Sciatic nerve (tissue), 2 donors: ENCODE data around the gene HTR5A. TPM values are rescaled to one million over a fixed set of nuclear protein-coding genes. Genes with fewer than 3 reads are reported as not detected.
"Not testable (repeated sequence)": the region's sequence is repeated elsewhere in the genome, so short reads cannot be mapped to it uniquely, and the experiment has no call there.

Experiments used
- ATAC-seq: fragments of 200-7000 bp; cut with Tn5 transposase; one replicate; pipeline ENCODE4 v1.9.1; 2020; ENCODE audit warnings: mild to moderate bottlenecking, moderate library complexity
- DNase-seq: peaks from one replicate; pipeline ENCODE4 v3.0.0-alpha.2; 2020; ENCODE audit warnings: low spot score
- intact Hi-C: fragments of 100-400 bp; cut with DNase I; formaldehyde crosslinking; loops from one replicate; pipeline ENCODE4 v1.14.2; 2022
- total RNA-seq: library from RNA; stranded (reverse); fragmentation: NEBNext Ultra II Directional; extraction: Animal tissue kit (Norgen Biotek cat#: 25700); gene quantifications from one replicate; pipeline ENCODE4 v1.2.1, GENCODE V29; 2021
- donor health status: DM: no; HTN: no; CAD: no.
- donor health status: DM: no; HTN: no; CAD: no.

The HTR5A gene
- total RNA-seq = not detected

DNA sequence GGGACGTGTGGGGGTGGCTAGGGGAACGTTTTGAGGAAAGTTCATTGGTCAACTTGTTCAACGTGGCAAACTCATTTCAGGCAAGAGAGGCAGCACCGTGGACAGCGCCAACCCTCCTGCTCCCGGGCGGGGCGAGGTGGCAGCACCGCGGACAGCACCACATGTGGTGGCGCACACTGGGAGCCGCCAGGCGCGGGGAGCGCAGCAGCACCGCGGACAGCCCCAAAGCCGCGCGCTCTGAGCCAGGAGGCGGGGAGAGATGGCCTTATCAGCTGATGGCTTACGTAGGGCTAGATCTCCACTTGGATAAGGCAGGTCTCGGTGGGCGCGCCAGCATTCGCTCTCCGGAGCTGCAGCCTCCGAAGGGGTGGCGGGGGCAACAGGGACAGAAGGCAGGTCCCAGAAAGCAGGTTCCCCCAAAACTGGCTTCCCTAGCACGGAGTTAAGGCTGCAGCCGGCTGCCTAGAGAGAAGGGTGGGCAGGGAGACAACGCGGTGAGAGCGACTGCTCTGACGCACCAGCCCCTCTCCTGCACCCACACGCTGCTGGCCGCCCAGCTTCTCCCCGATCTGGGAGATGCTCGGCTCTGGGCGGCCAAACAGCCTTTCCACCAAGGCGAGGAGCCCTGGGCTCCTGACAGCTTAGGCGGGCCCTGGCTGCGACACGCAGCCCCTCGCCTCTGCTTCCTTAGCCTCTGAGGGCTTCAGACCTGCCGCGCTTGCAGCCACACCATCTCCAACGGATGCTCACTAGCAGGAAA is at the start of gene HTR5A:
Gene HTR5A, plus strand, starts transcription at position 333 of the 760 bp plus-strand sequence. CDS start 576 bp downstream, outside the sequence.
- ATAC-seq (peak; percentile 92), DNase-seq (peak; percentile 83)
- intact Hi-C loops = no loop called here

DNA sequence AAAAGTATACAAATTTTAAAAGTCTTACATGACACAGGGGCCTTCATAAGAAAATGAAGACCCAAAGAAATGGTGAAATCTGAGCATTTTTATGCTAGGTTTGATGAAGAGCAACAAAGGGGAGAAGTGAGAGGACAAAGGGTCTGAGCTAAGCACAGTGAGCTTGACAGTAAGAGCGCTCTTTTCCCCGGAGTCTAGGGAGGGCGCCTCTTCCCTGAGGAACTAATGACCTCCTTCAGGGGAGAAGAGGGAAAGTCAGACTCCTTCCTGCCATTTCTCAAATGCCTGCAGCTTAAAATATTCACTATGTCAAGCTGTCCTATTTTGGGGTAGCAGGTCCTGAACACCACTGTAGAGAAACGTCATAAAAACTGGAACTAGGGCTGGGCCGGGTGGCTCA is 49.1 kb upstream of the HTR5A start:
- DNase-seq (no peak), ATAC-seq (no peak)
- intact Hi-C loops = no loop called here

DNA sequence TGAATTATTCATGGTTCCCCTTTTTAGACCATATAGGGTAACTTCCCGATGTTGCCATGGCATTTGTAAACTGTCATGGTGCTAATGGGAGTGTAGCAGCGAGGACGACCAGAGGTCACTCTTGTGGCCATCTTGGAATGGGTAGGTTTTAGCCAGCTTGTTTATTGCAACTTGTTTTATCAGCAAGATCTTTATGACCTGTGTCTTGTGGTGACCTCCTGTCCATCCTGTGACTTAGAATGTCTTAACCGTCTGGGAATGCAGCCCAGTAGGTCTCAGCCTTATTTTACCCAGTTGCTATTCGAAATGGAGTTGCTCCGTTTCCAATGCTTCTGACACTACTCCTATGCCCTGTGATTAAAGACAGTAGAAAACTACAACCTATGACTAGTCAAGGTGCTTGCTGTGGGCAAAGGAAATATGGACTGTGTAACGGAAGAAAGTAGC is 48.4 kb upstream of the HTR5A start:
- DNase-seq = no peak
- no peak for ATAC-seq
- intact Hi-C loops = no loop called here

GRCh38 chr7:155027879-155028278 is 42.2 kb upstream of the HTR5A start:
- no peak for ATAC-seq
- intact Hi-C loops = no loop called here
- DNase-seq = no peak

DNA sequence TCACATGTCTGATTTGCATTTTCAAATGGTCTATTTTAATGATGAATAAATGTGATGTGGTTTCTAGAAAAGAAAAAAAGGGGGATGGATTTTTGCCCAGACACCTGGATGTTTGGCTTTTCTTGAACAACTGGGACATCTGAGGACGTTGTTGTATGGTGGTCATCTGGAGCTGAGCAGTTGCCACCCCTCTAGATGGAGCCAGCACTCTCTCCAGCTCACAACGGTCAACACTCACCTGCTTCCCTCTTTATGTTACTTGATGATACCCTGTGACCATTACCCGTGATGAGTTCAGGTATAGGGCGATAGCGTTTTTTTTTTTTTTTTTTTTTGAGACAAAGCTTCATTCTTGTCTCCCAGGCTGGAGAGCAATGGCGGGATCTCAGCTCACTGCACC is 37.1 kb upstream of the HTR5A start:
- no peak for DNase-seq
- ATAC-seq = no peak
- intact Hi-C loops = no loop called here

- DNase-seq, intact Hi-C loops, ATAC-seq: not testable (repeated sequence)
These were observed 35.6 kb upstream of the HTR5A start for GRCh38 chr7:155034495-155034894.

DNA sequence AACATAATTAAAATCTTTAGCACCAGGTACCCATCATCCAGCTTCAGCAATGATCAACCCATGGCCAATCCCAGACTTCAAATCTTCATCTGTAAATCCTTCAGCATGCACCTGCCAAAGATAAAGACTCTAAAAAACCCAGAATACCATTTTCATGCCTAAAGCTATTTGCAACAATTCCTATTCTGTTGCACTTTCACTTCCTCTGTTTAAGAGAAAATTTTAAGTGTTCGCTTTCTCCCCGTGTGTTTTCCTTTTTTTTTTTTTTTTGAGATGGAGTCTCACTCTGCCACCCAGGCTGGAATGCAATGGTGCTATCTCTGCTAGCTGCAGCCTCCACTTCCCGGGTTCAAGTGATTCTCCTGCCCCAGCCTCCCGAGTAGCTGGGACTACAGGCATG is 31.8 kb upstream of the HTR5A start:
- ATAC-seq (no peak), DNase-seq (no peak)
- intact Hi-C loops = no loop called here

- ATAC-seq = no peak
- no peak for DNase-seq
- intact Hi-C loops = no loop called here
These were observed 26.4 kb upstream of the HTR5A start for GRCh38 chr7:155043756-155044155.

GRCh38 chr7:155048006-155048405 is 22.1 kb upstream of the HTR5A start:
- intact Hi-C loops = no loop called here
- ATAC-seq (no peak), DNase-seq (no peak)

- DNase-seq = no peak
- ATAC-seq = no peak
- intact Hi-C loops = no loop called here
These were observed 18.8 kb upstream of the HTR5A start for GRCh38 chr7:155051355-155051754.

GRCh38 chr7:155053002-155053401 is 17.1 kb upstream of the HTR5A start:
- no peak for DNase-seq
- ATAC-seq = no peak
- intact Hi-C loops = no loop called here

DNA sequence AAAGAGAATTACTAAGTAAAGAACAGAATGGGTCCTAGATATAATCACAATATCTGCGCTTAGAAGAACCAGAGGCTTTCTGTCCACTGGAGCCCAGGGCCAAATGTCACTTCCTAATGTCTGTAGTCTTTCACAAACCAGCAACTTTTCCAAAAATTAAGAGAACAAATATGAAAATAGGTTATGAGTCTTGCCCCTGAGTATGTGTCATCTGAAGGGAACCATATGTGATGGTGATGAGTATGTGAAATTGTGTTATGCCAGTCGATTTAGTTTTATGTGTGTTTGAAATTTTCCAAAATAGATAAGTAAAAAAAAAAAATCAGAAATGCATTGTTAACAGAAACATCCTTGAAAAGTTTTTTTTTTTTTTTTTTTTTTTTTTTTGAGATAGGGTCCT is 15.4 kb upstream of the HTR5A start:
- ATAC-seq (no peak), DNase-seq (no peak)
- intact Hi-C loops = no loop called here

DNA sequence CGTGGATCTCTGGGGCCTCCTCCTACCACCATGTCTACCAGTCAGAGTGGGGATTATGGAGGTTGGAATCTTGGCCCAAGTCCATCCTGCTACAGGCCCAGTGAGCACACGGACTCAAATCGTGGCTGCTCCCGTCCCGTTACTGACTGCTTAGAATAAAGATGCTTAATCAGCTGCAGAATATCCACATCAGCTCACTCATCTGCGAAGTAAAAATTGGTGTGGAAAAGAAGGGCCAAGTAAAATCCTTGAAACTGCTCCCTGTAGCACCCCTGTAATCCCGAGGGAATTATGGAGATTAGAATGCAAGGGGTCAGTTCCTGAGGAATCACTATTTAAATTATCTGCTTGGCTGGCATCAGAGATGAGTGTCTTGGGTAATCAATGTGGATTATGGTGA is 13.0 kb upstream of the HTR5A start:
- DNase-seq = no peak
- ATAC-seq = no peak
- intact Hi-C loops = no loop called here

DNA sequence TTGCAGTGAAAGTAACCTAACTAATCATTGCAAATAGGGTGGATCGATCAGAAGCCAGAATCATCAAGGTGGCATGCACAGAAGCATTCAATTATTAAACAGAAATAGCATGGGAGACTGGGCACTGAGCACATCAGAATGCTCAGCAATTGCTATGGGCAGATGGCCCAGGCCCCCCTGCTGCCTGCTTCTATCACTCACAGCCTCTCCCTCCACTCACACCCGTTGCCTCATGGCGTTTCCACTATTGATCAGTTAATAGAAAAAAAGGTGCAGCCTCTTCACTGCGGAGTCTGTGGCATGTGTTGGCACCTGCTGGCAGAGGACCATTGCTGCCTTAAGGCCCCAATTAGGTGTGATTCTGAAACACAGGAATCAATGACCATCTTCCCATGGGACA is 11.2 kb upstream of the HTR5A start:
- intact Hi-C loops = no loop called here
- ATAC-seq = no peak
- DNase-seq = no peak

- DNase-seq (no peak), ATAC-seq (no peak)
- intact Hi-C loops = no loop called here
These were observed 10.4 kb upstream of the HTR5A start for GRCh38 chr7:155059703-155060102.

DNA sequence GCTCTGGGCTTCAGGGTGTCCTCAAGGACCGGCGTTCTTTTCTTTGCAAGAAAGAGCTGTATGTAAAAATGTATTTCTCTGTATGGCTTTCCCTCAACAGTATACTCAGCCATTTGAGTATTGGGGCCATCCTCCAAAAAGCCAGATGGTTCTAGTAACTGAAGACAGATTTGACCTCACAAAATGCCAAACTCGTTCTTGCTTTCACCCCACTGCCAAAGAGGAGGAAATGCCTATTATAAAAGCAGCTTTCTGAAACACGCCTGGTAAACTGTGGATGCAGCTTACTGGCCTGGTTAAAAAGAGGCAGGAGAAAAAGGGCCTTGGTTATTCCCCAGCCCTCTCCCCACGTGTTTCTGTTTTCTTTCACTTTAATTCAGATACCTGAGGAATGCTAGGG is 7.7 kb upstream of the HTR5A start:
- intact Hi-C loops = no loop called here
- DNase-seq (no peak), ATAC-seq (no peak)

GRCh38 chr7:155064186-155064585 is 5.9 kb upstream of the HTR5A start:
- no peak for ATAC-seq
- DNase-seq = no peak
- intact Hi-C loops = no loop called here

DNA sequence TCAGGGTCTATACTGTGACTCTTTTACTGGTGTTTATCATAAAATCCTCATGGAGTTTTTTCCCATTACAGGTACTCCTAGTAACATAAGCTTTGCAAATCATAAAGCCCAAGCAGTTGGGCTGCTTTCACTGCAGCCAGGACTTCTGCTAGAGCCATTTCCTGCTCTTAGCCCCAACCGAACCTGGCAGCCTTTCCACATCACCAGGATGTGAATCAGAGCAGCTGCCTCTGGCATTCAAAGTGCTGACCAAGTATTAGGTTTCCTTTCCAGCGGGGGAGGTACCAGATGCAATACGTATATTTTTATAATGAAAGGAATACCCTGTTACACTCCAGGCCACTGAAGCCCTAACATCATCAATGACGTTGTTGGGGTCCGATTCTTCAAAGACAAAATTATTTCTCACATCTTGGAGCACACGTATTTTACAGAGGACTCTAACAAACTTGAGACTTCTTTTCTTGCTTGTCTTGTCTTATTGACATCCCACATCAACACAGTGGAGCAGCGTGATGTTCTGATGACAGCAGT is 3.6 kb upstream of the HTR5A start:
- ATAC-seq (no peak), DNase-seq (no peak)
- intact Hi-C loops = no loop called here

DNA sequence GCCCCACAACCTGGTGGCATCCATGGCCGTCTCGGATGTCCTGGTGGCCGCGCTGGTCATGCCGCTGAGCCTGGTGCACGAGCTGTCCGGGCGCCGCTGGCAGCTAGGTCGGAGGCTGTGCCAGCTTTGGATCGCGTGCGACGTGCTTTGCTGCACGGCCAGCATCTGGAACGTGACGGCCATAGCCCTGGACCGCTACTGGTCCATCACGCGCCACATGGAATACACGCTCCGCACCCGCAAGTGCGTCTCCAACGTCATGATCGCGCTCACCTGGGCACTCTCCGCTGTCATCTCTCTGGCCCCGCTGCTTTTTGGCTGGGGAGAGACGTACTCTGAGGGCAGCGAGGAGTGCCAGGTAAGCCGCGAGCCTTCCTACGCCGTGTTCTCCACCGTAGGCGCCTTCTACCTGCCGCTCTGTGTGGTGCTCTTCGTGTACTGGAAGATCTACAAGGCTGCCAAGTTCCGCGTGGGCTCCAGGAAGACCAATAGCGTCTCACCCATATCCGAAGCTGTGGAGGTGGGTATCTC is 1.1 kb downstream of the HTR5A start:
- DNase-seq = no peak
- ATAC-seq = no peak
- intact Hi-C loops = no loop called here

DNA sequence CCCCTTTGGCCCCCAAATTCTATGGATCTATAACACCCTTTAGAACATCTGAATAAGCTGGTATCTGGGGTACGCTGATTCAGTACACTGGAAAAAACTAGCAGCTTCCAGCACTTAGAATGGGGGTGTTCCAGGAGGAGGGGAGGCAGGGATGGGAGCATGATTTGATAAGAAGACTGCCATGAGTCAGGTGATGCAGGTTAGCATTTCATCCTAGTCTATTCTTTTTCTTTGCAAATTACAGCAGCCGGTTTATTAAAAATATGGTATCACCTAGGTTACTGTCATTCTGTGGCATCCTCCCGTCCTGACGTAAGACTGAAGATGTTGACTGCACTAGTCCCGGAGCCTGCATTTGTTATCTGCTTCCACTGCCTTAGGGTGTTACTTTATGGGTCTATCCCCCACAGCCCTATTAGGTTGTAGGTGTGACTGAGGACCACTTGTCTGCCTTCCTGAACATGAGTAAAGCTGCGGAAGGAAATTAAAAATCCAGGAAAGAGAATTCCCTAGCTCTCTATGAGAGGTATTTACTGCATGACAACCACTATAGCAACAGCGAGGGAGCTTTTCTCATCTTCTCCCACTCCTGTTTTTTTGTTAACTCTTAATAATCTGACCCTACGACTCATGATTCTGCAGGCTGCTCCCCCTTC is 1.9 kb downstream of the HTR5A start:
- DNase-seq (no peak), ATAC-seq (no peak)
- intact Hi-C loops = no loop called here
